Activated CD4-positive, alpha-beta T cell treated with anti-CD3 and anti-CD28 coated beads, Interleukin-2, amount 10 ng/mL, durations not matched to agents 7 days and 5 days (primary cell): ENCODE measurements around the gene SLC29A3. TPM values are rescaled to one million over a fixed set of nuclear protein-coding genes. Genes with fewer than 3 reads are reported as not detected.

ENCODE experiments used
- CTCF ChIA-PET: fragments of 350-600 bp; sonication (Branson Sonifier 250); formaldehyde crosslinking; loops from one replicate; lab custom pipeline; 2021; ENCODE audit warnings: antibody characterized with exemption; lab: Charles Lee
- POLR2A ChIA-PET: fragments of 350-600 bp; sonication (Branson Sonifier 250); formaldehyde crosslinking; loops from one replicate; lab custom pipeline; 2021; ENCODE audit warnings: antibody characterized with exemption; lab: Charles Lee
- DNase-seq: peaks from one replicate; pipeline ENCODE4 v3.0.0-alpha.2; 2020
- H3K27ac Mint-ChIP-seq: one replicate; pipeline ENCODE4 v1.8.0; 2021; ENCODE audit warnings: mild to moderate bottlenecking, moderate library complexity, mixed read lengths
- H3K27me3 Mint-ChIP-seq: one replicate; pipeline ENCODE4 v1.8.0; 2021; ENCODE audit warnings: mixed read lengths
- H3K36me3 Mint-ChIP-seq: one replicate; pipeline ENCODE4 v1.8.0; 2021; ENCODE audit warnings: low read depth, mixed read lengths
- H3K4me1 Mint-ChIP-seq: one replicate; pipeline ENCODE4 v1.8.0; 2021; ENCODE audit warnings: mixed read lengths
- H3K4me3 Mint-ChIP-seq: one replicate; pipeline ENCODE4 v1.8.0; 2021; ENCODE audit warnings: mild to moderate bottlenecking, moderate library complexity, mixed read lengths
- H3K9me3 Mint-ChIP-seq: one replicate; pipeline ENCODE4 v1.8.0; 2021; ENCODE audit warnings: mixed read lengths
- total RNA-seq, 2 experiments: library from RNA; stranded (reverse); gene quantifications; one replicate each; pipeline ENCODE4 v1.2.3, GENCODE V29; 2021

Gene SLC29A3
- total RNA-seq, 2 experiments from 2014 or later: 2.4 to 3.4 TPM

GRCh38 chr10:71321386-71321785 lies 2.3 kb downstream of the SLC29A3 start:
- Mint-ChIP-seq H3K4me1 (peaks cover 30% of the 10 kb centered on the region), H3K27me3 (no peaks in the 10 kb centered on the region)
- CTCF ChIA-PET: no interaction called here

GRCh38 chr10:71323407-71323806 lies 4.3 kb downstream of the SLC29A3 start:
- DNase-seq: peak; percentile 18
- POLR2A ChIA-PET: no interaction called here
- H3K4me3 Mint-ChIP-seq: no peak overlapping the region

More at GRCh38 chr10:71321386-71321785, 2.3 kb downstream of the SLC29A3 start:
- peaks cover 15% of the 10 kb centered on the region for H3K36me3 Mint-ChIP-seq
- H3K9me3 Mint-ChIP-seq: no peaks in the 10 kb centered on the region
- POLR2A ChIA-PET: no interaction called here
- no peak overlapping the region for H3K27ac Mint-ChIP-seq
- no peak overlapping the region for H3K4me3 Mint-ChIP-seq
- DNase-seq: no peak

DNA sequence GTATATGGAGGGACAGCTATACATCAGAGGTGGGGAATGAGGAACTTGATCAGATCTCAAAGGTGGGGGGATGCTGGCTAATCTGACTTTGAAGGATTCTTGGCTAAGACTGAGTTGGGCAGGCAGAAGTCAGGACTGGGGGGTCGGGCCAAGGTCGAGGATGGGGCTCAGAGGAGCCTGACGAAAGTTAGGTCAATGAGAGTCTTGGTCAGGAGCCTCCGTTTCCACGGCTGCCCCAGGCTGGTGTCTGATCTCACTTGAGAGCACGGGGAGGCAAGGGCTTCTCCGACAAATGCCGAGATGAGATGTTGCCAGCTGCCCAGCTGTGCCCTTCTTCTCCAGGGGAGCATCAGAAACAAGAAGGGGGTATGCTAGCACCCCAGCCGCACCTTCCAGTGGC lies 5.7 kb downstream of the SLC29A3 start:
- POLR2A ChIA-PET: no interaction called here
- H3K27ac Mint-ChIP-seq: no peak overlapping the region
- CTCF ChIA-PET: no interaction called here
- peaks cover 15% of the 10 kb centered on the region for H3K36me3 Mint-ChIP-seq
- H3K27me3 Mint-ChIP-seq: no peaks in the 10 kb centered on the region
- no peaks in the 10 kb centered on the region for H3K9me3 Mint-ChIP-seq
- H3K4me3 Mint-ChIP-seq: no peak overlapping the region
- DNase-seq: no peak
- peaks cover 7% of the 10 kb centered on the region for H3K4me1 Mint-ChIP-seq

More at GRCh38 chr10:71323407-71323806, 4.3 kb downstream of the SLC29A3 start:
- Mint-ChIP-seq H3K36me3 (peaks cover 15% of the 10 kb centered on the region), H3K9me3 (no peaks in the 10 kb centered on the region), H3K27me3 (no peaks in the 10 kb centered on the region), H3K4me1 (peaks cover 17% of the 10 kb centered on the region), H3K27ac (no peak overlapping the region)
- CTCF ChIA-PET: no interaction called here

- DNase-seq: no peak
- Mint-ChIP-seq H3K9me3 (no peaks in the 10 kb centered on the region), H3K36me3 (peaks cover 15% of the 10 kb centered on the region), H3K4me1 (peaks cover 5% of the 10 kb centered on the region), H3K27ac (no peak overlapping the region), H3K4me3 (no peak overlapping the region), H3K27me3 (no peaks in the 10 kb centered on the region)
- CTCF ChIA-PET: interaction anchor here (1.1 to 1.5 kb wide), 2 partner anchors 10 to 444 kb away, joined by 3 read pairs; no protein-coding TSS in a partner anchor
- POLR2A ChIA-PET: no interaction called here
Observed at GRCh38 chr10:71325267-71325666, 6.2 kb downstream of the SLC29A3 start.

GRCh38 chr10:71326464-71326881 lies 7.4 kb downstream of the SLC29A3 start:
- H3K9me3 Mint-ChIP-seq: no peaks in the 10 kb centered on the region
- DNase-seq: no peak
- POLR2A ChIA-PET: no interaction called here
- CTCF ChIA-PET: interaction anchor here (1.1 to 1.6 kb wide), 4 partner anchors 9 to 422 kb away, joined by 3 read pairs; no protein-coding TSS in a partner anchor
- peaks cover 4% of the 10 kb centered on the region for H3K4me1 Mint-ChIP-seq
- H3K27me3 Mint-ChIP-seq: no peaks in the 10 kb centered on the region
- peaks cover 15% of the 10 kb centered on the region for H3K36me3 Mint-ChIP-seq
- no peak overlapping the region for H3K27ac Mint-ChIP-seq
- H3K4me3 Mint-ChIP-seq: no peak overlapping the region

DNA sequence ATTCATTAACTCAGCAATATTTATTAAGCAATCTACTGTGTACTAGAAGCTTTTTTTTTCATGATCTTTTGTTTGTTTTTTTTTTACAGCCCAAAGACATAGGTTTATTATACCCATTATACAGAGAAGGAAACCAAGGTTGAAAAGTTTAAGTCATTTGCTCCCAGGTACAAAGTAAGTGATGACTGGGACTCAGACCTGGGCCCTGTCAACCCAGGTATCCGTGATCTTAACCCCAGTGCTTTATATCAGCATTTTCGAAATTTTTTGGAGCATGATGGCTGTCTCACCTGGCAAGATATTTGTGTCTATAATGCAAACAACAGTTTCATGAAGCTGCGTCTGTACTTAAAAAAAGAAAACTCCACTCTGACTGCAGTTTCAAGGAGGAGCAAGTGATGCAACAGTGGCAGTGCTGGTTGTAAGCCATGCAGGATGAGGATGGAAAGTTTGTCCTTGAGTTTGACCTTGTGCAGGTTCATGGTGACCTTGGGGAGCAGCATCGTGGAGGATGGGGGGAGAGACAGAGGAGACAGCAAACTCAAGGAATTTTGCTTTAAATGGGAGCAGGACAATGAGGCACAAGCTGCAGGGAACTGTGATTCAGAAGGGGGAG lies 11.8 kb downstream of the SLC29A3 start:
- H3K4me3 Mint-ChIP-seq: no peak overlapping the region
- ChIA-PET POLR2A (no interaction called here), CTCF (interaction anchor here (1.0 kb wide), 1 partner anchor 13 kb away, joined by 3 read pairs; no protein-coding TSS in a partner anchor)
- H3K36me3 Mint-ChIP-seq: no peaks in the 10 kb centered on the region
- H3K27me3 Mint-ChIP-seq: no peaks in the 10 kb centered on the region
- no peaks in the 10 kb centered on the region for H3K4me1 Mint-ChIP-seq
- no peak for DNase-seq
- no peaks in the 10 kb centered on the region for H3K9me3 Mint-ChIP-seq
- no peak overlapping the region for H3K27ac Mint-ChIP-seq

GRCh38 chr10:71331736-71332135 lies 12.7 kb downstream of the SLC29A3 start:
- no peak for DNase-seq
- Mint-ChIP-seq H3K27me3 (no peaks in the 10 kb centered on the region), H3K4me1 (no peaks in the 10 kb centered on the region), H3K27ac (no peak overlapping the region), H3K9me3 (no peaks in the 10 kb centered on the region), H3K4me3 (no peak overlapping the region), H3K36me3 (no peaks in the 10 kb centered on the region)
- CTCF ChIA-PET: interaction anchor here (0.5 to 1.0 kb wide), 2 partner anchors 12 to 702 kb away, joined by 3 read pairs; no protein-coding TSS in a partner anchor
- POLR2A ChIA-PET: no interaction called here

DNA sequence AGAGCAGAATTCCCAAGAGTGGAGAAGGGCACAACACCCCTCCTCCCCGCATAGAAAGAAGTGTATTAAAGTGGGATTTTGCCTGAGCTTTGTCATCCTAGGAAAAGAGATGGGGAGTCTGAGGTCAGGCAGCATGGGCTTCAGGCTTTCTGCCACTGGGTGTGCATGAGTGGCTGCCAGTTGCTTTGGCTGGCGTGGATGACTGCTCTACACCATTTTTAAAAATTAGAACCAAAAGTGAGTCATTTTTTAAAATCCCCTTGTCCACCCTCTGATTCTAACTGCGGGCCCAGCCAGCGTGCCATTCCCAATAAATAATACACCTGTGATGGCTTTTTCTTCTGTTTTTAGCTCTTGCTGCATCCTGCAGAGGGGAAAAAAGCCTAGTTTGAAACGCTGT lies 13.4 kb downstream of the SLC29A3 start:
- CTCF ChIA-PET: interaction anchor here (2.9 kb wide), 1 partner anchor 44 kb away, joined by 6 read pairs; no protein-coding TSS in a partner anchor
- no peaks in the 10 kb centered on the region for H3K36me3 Mint-ChIP-seq
- no peak overlapping the region for H3K4me3 Mint-ChIP-seq
- H3K27me3 Mint-ChIP-seq: no peaks in the 10 kb centered on the region
- DNase-seq: no peak
- no peaks in the 10 kb centered on the region for H3K4me1 Mint-ChIP-seq
- H3K9me3 Mint-ChIP-seq: no peaks in the 10 kb centered on the region
- POLR2A ChIA-PET: no interaction called here
- H3K27ac Mint-ChIP-seq: no peak overlapping the region

DNA sequence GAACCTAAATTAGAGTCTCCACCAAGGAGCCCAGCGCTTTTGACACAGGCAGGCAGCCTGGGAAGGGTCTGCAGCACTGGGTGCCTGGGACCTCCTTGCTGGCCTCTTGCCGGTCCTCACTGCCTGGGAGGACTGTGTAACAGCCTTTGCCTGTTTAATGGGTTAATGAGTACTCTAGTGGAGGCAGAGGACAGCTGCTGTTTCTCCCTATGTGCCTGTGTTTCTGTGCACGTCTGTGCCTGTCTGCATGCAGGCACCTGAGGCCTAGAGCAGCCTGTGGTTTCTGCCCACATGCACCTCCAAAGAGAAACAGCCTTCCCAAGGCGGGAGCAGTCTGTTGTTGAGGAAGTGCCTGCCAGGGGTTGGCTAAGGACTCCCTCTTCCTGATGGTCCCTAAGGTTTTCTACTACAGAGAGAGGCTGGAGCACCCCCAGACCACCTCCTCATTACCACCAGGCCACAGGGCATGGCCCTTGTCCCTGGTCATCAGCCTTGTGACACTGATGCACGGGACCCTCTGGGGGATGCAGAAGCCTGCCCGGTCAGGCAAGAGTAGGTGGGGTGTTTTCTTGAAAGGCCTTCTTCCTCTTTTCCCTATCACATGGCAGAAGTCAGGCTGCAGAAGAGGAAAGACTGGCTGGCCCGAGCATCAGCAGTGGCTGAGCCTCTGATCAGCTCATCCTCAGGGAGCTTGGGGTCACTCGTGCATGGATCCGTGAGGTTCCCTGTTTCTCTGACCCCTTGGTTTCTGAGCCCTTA lies 14.2 kb downstream of the SLC29A3 start:
- Mint-ChIP-seq H3K4me1 (no peaks in the 10 kb centered on the region), H3K4me3 (no peak overlapping the region), H3K27me3 (no peaks in the 10 kb centered on the region), H3K27ac (no peak overlapping the region), H3K9me3 (no peaks in the 10 kb centered on the region), H3K36me3 (no peaks in the 10 kb centered on the region)
- CTCF ChIA-PET: interaction anchor here (2.9 kb wide), 1 partner anchor 43 kb away, joined by 6 read pairs; no protein-coding TSS in a partner anchor
- POLR2A ChIA-PET: no interaction called here
- no peak for DNase-seq

DNA sequence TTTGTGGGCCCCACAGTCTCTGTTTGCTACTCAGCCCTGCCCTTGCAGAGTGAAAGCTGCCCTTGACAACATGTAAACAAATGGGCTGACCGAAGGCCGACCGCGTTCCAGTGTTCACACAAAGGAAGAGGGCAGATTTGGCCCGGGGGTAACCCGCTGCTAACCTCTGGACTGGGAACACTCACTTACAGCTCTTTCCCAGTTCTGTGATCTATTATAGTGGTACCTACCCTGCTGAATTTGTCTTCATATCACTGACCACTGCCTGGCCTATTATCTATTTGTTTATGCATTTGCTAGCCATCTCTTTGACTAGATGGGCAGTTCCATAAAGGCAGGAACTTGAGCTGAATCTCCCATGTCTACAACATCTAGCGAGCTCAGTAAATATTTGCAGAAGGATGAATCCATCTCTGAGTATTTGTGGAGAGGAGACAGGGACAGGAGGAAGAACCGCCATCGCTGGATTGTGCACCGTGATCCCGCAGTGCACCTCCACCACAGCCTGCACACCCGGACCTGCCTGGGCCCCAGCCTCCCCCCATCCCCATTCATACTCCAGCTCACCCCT lies 15.2 kb downstream of the SLC29A3 start:
- H3K27me3 Mint-ChIP-seq: no peaks in the 10 kb centered on the region
- no peak for DNase-seq
- H3K9me3 Mint-ChIP-seq: no peaks in the 10 kb centered on the region
- no peaks in the 10 kb centered on the region for H3K4me1 Mint-ChIP-seq
- H3K36me3 Mint-ChIP-seq: no peaks in the 10 kb centered on the region
- H3K27ac Mint-ChIP-seq: no peak overlapping the region
- CTCF ChIA-PET: interaction anchor here (0.6 to 2.9 kb wide), 3 partner anchors 14 to 69 kb away, joined by 4 to 6 read pairs (median 5); no protein-coding TSS in a partner anchor
- H3K4me3 Mint-ChIP-seq: no peak overlapping the region
- POLR2A ChIA-PET: no interaction called here

DNA sequence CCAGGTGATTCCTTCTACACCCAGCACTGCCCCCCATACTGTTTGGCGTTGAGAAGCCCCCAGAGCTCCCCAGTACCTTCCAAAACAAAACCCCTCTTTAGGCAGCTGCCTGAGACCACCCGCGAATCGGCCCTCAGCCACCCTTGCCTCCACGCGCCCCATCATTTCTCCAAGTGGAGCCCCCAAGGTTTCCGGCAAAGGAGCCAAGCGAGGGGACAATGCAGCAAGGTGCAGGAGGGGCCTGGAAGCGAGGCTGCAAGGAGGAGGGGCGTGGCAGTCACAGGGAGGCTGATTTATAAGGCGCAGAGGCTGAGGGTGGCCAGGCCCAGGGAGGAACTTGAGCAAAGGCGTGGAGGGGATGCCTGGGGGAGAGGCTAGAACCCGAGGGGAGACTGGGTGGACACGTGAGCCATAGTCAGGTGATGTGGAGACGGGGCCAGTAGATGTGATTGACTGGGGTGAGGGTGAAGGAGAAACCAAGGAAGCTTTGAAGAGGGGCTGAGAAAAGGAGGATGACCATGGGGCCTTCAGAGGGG lies 16.2 kb downstream of the SLC29A3 start:
- CTCF ChIA-PET: interaction anchor here (0.6 to 2.9 kb wide), 4 partner anchors 15 to 70 kb away, joined by 3 to 6 read pairs (median 4); no protein-coding TSS in a partner anchor
- DNase-seq: no peak
- Mint-ChIP-seq H3K36me3 (no peaks in the 10 kb centered on the region), H3K27ac (no peak overlapping the region), H3K4me1 (no peaks in the 10 kb centered on the region), H3K4me3 (no peak overlapping the region), H3K27me3 (no peaks in the 10 kb centered on the region), H3K9me3 (no peaks in the 10 kb centered on the region)
- POLR2A ChIA-PET: no interaction called here

DNA sequence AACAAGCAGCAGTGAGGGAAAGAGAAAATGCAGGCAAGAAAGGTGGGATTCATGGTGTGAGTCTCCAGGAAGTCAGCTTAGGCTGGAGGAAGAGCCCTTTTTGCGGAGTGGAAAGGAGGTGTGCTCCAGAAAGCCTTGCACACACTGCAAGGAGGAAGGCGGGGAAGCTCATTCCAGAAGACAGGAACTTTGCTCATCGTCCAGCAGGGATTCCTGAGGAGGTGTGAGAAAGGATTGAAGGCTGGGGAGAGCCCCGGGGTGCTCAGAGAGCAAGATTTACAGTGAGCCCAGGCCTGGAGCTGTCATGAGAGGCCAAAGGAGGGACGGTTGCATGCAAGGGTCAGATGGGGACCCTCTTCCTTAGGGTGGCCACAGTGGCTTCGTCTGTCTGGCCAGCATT lies 17.6 kb downstream of the SLC29A3 start:
- H3K9me3 Mint-ChIP-seq: no peaks in the 10 kb centered on the region

More for the DNA sequence above, 17.6 kb downstream of the SLC29A3 start:
- no peak for DNase-seq
- CTCF ChIA-PET: interaction anchor here (1.0 kb wide), 1 partner anchor 378 kb away, joined by 3 read pairs; no protein-coding TSS in a partner anchor
- POLR2A ChIA-PET: no interaction called here
- no peaks in the 10 kb centered on the region for H3K4me1 Mint-ChIP-seq
- H3K27me3 Mint-ChIP-seq: no peaks in the 10 kb centered on the region
- no peak overlapping the region for H3K27ac Mint-ChIP-seq
- H3K36me3 Mint-ChIP-seq: no peaks in the 10 kb centered on the region
- no peak overlapping the region for H3K4me3 Mint-ChIP-seq
